Germinal center (tissue), 1 donor: ENCODE measurements around the gene GPR55.

Experiments
- DNase-seq: peaks from one replicate; pipeline ENCODE4 v3.0.0; 2012; ENCODE audit warnings: mixed read lengths, low spot score

GPR55 gene

GRCh38 chr2:230879271-230879882 lies 45.7 kb downstream of the GPR55 start:
- no peak for DNase-seq

DNA sequence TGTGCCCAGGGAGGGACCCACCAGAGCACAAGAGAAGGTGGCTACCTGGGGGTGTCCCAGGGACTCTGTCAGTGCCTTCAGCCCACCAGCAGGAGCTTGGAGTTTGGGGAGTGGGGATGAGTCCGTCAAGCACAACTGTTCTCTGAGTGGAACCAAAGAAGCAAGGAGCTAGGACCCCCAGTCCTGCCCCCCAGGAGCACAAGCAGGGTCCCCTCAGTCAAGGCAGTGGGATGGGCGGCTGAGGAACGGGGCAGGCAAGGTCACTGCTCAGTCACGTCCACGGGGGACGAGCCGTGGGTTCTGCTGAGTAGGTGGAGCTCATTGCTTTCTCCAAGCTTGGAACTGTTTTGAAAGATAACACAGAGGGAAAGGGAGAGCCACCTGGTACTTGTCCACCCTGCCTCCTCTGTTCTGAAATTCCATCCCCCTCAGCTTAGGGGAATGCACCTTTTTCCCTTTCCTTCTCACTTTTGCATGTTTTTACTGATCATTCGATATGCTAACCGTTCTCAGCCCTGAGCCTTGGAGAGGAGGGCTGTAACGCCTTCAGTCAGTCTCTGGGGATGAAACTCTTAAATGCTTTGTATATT lies 46.3 kb downstream of the GPR55 start:
- no peak for DNase-seq

- DNase-seq = peak; percentile 43
Measured at GRCh38 chr2:230877759-230878598, 47.1 kb downstream of the GPR55 start.

- DNase-seq = no peak
Measured at GRCh38 chr2:230877116-230877758, 47.8 kb downstream of the GPR55 start.

DNA sequence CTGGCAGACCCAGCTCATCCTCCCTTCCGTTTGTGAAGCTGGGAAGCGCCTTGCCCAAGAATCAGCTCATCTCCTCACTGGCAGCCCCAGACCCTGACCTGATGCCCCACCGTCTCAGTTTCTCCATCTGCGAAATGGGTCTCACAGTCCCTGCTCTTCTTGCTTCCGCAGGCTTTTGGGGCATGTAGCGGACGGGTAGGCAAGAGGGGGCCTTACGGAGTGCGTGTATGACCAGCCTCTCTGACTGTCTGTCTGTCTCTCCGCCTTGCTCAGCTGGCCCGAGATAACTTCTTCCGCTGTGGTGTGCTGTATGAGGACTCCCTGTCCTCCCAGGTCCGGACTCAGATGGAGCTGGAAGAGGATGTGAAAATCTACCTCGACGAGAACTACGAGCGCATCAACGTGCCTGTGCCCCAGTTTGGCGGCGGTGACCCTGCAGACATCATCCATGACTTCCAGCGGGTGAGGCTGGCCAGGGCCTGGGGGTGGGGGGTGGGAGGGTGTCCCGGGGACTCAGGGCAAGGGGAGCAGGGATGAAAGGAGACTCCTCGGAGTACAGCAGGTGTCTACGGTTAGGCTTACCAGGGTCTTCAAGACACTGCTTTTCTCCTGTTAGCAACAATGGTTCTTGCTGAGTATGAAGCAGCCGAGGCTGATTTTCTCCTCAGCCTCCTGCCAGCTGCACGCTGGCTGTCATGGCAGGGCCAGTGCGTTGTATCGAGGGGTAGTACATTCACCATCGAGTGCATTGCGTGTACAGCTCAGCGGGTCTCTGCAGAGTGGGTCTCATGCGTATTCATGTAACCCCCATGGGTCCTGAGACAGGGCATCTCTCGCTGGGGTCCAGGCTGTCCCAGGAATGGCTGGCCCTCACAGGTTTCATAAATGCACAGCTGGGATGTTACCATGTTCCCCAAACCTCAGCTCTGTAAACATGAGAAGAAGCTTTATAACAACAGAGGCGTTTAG lies 49.4 kb downstream of the GPR55 start:
- no peak for DNase-seq

DNA sequence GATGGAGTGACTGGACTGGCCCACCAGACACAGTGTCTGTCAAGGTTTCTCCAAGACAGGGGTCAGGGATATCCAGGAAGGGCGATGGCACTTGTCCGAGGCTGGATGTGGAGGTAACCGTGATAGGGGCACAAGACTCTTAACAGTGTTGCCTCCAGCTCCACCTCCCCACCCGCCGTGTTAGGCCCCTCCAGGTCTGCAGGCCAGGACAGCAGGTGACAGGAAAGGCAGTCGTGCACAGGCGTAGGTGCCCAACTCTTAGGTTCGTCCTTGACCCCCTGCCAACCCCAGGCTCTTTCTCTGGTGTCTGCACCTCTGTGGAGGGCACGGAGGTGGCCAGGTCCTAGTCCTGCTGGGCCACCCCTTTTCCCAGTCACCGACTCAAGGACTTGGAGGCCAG lies 50.2 kb downstream of the GPR55 start:
- DNase-seq = no peak

DNA sequence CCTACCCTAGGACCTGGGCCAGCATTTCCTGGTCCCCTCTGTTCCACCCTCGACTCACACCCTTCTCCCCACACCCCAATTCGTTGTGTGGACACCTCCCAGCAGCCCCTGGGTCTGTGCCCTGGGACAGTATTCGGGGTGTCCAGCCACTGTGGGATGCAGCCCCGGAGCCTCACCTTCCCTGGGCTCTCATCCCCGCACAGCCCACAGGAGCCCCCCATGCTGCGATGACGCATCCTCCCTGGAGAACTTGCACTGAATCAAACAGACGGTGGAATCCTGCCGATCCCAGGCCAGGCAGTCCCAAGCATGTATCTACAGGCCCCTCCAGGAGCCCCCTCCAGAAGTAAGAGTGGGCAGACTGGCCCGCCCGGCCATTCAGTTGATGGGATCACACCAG lies 50.6 kb downstream of the GPR55 start:
- DNase-seq = no peak

DNA sequence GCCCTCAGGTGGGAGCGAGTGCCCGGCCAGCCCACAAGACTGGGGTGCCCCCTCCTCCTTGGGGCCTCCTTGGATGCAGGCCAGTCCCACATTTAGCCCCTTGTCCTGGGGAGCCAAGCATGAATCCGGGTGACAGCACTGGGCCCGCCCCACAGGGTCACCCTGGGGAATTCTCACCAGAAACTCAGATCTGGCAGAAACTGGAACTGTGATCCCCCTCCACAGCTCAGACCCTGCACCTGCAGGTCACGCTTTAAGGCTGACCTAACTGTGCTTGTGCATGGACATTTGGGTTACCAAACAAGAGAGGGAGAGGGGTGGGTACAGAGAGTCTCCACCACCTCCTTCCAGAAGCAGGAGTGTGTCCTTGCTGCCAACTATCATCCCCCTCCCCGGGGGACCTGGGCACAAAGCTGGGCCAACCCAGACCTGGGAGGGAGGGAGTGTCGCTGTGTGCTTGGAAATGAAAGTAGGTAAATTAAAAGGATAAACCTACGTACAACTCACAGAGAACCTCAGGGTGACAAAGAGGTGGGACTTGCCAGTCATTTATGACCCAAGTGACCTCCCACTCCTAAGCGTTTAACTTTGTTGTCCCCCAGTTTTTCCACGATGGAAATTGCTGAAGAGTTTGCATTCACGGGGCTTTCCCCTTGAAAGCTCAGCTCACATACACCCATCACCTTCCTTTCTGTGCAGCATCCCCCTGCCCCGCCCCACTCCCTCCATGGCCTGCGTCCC lies 51.2 kb downstream of the GPR55 start:
- DNase-seq = peak; percentile 75

DNA sequence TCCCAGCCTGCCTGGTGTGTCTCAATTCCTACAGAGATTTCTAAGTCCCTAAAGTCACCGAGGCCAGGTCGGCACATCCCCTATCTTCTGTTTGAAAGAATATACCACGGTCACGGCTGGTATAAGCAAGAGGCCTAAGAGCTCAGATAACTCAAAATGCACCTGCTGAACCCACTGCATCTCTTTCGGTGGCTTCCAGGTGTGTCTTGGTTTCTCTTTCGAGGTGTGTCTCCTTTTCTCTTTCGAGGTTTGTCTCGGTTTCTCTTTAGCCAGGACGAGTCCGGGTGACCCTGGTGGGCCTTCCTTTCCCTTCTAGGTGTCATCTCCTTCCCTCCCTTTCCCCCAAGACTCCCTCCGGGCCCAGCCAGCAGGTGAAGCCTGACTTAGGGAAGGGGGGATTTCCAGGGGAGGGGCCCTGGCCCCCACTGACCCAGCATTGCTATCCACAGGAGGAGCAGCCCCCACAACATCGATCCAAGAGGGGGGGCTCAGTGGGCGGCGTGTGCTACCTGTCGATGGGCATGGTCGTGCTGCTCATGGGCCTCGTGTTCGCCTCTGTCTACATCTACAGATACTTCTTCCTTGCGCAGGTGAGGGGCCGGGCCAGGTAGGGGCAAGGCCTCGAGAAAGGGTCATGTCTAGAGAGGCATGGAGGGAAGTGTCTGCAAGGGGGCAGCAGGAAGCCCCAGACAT lies 51.9 kb downstream of the GPR55 start:
- DNase-seq = peak; percentile 70

DNA sequence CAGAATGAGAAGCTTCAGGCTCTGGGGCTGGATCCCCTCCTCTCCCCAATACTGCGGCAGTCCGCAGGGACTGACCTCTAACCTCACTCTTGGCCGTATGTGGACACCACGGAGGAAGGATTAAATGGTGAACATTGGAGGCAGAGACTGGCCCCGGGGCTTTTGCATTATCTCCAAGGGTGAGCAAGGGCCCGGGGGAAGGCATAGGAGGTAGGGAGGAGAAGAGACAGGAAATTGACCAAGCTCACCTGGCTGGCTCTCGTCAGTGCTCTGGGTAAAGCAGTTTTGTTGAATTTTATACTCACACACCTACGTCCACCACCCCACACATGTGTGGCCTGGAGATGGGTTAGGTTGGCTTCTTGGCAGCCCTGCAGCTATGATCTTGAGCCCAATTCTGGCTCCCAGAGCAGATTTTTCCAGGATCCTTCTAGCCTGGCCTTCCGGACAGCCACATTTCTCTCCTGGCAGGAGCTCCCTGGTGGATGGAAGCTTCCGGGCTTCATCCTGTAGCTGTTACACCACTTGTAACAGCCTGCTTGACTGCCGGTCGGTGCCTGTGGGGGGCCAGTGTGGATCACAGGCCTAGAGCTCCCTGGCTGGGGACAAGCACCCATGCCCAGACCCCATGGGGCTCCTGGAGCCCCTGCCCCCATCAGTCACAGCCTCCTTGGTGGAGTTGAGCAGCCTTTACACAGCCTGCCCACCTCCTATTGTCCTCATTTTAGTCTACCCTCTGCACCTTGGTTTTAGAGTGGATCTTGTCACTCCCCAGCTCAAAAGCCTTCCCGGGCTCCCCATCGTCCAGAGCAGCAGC lies 52.7 kb downstream of the GPR55 start:
- DNase-seq = no peak

DNA sequence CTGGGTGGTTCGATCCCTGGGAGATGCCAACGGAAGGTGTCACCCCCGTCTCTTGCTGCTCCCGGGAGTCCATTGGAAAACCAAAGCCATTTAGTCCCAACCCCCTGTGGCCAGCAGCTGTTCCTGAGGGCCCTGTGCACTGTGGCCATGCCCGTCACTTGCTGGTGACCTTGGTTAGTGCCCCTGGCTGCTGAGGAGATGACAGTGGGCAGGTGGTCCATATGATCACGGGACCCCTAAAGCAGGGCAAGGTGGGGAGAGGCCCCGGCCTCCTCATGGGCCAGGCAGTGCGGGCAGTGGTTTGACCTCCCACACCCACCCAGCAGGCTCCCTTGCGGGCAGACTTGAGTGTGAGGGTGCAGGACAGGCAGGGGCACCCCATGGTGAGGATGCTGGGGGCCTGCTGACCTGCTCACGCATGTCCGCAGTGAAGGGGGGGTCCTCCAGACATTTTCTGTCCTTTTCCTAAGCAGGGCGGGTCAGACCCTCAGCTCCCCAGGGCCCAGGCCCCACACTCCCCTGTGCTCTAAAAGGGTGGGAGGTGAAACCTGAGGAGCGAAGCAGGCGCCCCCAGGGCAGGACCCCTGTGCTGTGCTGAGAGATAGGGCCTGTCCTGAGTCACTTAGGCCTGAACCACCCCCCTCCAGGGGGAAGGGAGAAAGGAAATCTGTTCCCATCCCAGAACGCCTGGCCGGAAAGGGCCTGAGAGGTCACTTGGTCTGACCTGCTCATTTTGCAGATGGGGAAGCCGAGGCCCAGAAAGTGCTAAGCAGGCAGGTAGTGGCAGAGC lies 53.5 kb downstream of the GPR55 start:
- DNase-seq = no peak

- no peak for DNase-seq
Measured at GRCh38 chr2:230870544-230871360, 54.3 kb downstream of the GPR55 start.

GRCh38 chr2:230869914-230870543 lies 55.0 kb downstream of the GPR55 start:
- DNase-seq = no peak

DNA sequence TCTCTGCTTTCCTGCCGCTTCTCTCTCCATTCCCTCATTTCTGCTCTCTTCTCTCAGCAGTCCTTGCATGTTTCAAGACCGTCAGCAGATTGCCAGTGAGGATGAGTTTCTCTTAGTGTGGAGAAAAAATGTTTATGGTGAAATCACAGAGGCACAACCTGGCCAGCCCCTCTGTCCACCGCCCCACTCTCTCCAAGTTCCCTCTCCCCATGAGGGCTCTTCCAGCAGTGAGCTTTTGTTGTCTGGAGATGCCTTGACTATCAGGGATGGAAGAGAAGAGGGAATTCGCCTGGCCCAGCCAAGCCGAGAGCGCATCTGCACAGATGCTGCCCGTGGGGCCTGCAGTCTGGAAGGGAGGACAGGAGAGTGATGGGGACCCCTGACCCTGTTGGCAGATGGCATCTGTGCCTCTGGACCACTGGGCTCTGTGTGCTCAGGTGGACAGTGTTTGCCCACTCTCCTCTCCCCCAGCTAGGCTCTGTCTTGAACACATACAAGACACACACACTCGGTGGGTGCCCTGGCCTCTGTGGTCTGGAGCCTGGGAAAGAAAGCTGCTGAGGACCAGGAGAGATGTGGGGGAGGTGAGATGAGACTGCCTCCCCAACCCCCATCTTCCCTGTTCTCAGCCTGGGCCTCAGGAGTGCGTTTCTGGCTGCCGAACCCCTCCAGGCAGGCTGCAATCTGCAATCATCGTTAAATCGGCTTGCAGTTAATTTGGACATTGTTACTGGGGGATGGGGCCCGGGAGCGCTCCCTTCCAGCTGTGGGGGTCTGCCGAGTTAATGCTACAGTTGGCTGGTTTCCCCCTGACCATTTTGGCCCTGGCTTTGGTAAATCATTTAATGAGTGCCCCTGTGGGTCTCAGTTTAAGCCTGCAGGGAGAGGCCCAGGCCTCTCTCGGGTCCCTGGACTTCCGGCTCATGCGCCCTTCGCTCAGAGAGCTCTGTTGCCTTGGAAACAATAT lies 55.8 kb downstream of the GPR55 start:
- DNase-seq = no peak

DNA sequence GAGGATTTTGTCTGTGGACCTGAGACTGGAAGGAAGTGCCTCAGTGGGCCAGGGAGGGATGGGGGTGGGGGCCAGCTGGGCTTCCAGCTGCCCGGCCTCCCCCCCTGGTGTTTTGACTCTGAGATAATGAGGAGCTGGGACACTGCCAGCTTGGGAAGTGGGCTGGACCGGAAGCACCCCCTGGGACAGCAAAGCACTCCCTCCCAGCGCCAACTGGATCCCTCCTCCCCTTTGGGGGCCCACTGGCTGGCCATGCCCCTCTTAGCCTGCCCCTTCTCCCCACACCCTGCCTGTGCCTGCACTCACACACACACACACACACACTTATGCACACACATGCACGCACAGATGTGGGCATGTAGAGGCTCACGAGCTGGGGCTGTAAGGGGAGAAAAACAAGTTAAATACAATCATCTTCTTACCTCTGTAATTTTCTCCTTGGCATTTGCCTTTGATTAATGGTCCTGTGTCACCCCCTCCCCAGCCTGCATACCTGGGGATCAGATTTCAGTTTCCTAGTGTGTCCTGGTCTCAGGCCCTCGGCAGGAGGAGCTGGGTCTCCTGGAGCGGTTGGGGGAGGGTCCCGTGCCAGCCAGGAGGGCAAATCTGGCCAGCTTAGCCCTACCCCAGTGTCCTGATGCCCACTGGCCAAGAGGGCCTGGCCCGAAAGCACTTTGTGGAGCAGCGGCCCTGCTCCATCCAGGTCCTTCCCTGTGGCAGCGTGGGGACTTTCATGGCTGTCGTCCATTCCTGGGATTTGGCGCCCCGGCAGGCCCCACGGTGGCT lies 56.7 kb downstream of the GPR55 start:
- no peak for DNase-seq
